Measurements from ENCODE around the gene OR52I2. TPM values are rescaled to one million over a fixed set of nuclear protein-coding genes. Genes with fewer than 3 reads are reported as not detected.

The OR52I2 gene
- polyA plus RNA-seq, 3 donors: 0.04 TPM; not detected in 2

GRCh38 chr11:4578624-4579023 is 2.9 kb upstream of the OR52I2 start:
- DNase-seq: no peak
- H4K20me1 ChIP-seq (ENCODE audit: insufficient read depth, low read length): no peaks in the 10 kb centered on the region
- H3K4me2 ChIP-seq (replicated peaks; ENCODE audit: extremely low read depth, low read length, poor library complexity, severe bottlenecking): no peak overlapping the region
- no peak for TF ChIP-seq CTCF (IDR thresholded peaks at IDR 0.05)
- 90% methylated on average over 2 of the region's 6 CpGs for WGBS (ENCODE audit: insufficient coverage)
- no peaks in the 10 kb centered on the region for H3K9me3 Mint-ChIP-seq
- H3K36me3 ChIP-seq (replicated peaks in 1 of 2; ENCODE audit: control insufficient read depth in 1 of 2, insufficient read depth in 2 of 2, low read length in 2 of 2): no peaks in the 10 kb centered on the region
- peaks cover 4% of the 10 kb centered on the region for H3K4me1 Mint-ChIP-seq
- no peaks in the 10 kb centered on the region for H3K79me2 ChIP-seq (ENCODE audit: insufficient read depth, low read length)
- H3K27ac ChIP-seq (ENCODE audit: low read depth in 1 of 2, low read length in 2 of 2): no peak overlapping the region
- H3K27me3 Mint-ChIP-seq (ENCODE audit: low read depth in 3 of 3): peaks cover 30 to 74% (median 35%) of the 10 kb centered on the region in 3 donors
- H2AFZ ChIP-seq (ENCODE audit: insufficient read depth, low read depth, low read length, poor library complexity, severe bottlenecking): no peak overlapping the region
- no peaks in the 10 kb centered on the region for H3K4me1 ChIP-seq (ENCODE audit: control insufficient read depth in 1 of 2, insufficient read depth in 2 of 2, low read length in 2 of 2)
- intact Hi-C loops (cut with micrococcal nuclease): no loop called here
- no peak overlapping the region for H3K9ac ChIP-seq (ENCODE audit: insufficient read depth, low read length, poor library complexity, severe bottlenecking)
- H3K27me3 ChIP-seq (ENCODE audit: control insufficient read depth in 2 of 2, insufficient read depth in 2 of 2, low read length in 2 of 2): peaks cover 34 to 35% of the 10 kb centered on the region in 2 donors
- H3K4me3 ChIP-seq (replicated peaks in 1 of 3; ENCODE audit: low read depth in 2 of 3, low read length in 3 of 3): no peak overlapping the region
- H3K27ac Mint-ChIP-seq: no peak overlapping the region
- H3K9me3 ChIP-seq (replicated peaks in 1 of 2; ENCODE audit: control insufficient read depth in 1 of 2, insufficient read depth in 1 of 2, low read length in 2 of 2): no peaks in the 10 kb centered on the region
- no peak overlapping the region for H3K4me3 Mint-ChIP-seq
- H3K36me3 Mint-ChIP-seq: no peaks in the 10 kb centered on the region

DNA sequence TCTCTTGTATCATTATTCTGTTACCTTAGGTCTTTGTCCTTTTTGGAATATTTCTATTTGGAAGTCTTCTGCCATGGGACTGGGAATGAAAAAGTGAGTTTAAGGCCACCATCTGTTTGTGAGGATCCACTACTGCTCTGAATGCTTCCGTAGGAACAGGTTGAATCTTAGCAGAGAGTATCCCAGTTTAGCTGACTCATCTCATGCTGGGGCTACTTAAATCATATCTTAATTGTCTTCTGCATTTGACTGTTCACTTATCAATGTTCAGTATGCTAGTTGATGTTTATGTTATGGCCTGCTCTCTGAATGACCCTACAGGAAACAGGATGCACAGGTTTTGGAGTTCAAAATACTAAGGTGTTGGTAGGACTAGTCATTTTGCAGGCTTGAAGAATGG is 1.4 kb upstream of the OR52I2 start:
- H2AFZ ChIP-seq (ENCODE audit: insufficient read depth, low read depth, low read length, poor library complexity, severe bottlenecking): no peak overlapping the region
- H3K4me3 ChIP-seq (replicated peaks in 1 of 3; ENCODE audit: low read depth in 2 of 3, low read length in 3 of 3): no peak overlapping the region
- Mint-ChIP-seq H3K4me3 (peak overlapping the region in 1 of 2 donors; percentile 13), H3K36me3 (no peaks in the 10 kb centered on the region), H3K27ac (no peak overlapping the region), H3K4me1 (peaks cover 4% of the 10 kb centered on the region), H3K9me3 (no peaks in the 10 kb centered on the region), H3K27me3 (ENCODE audit: low read depth in 3 of 3) (peaks cover 24 to 70% (median 30%) of the 10 kb centered on the region in 3 donors)
- no peak for DNase-seq
- WGBS (ENCODE audit: insufficient coverage): no CpG with 5 or more reads among the region's 1 CpG
- no peaks in the 10 kb centered on the region for H3K9me3 ChIP-seq (replicated peaks in 1 of 2; ENCODE audit: control insufficient read depth in 1 of 2, insufficient read depth in 1 of 2, low read length in 2 of 2)
- H3K27me3 ChIP-seq (ENCODE audit: control insufficient read depth in 2 of 2, insufficient read depth in 2 of 2, low read length in 2 of 2): peaks cover 27 to 30% of the 10 kb centered on the region in 2 donors
- H3K4me2 ChIP-seq (replicated peaks; ENCODE audit: extremely low read depth, low read length, poor library complexity, severe bottlenecking): no peak overlapping the region
- no peak overlapping the region for H3K9ac ChIP-seq (ENCODE audit: insufficient read depth, low read length, poor library complexity, severe bottlenecking)
- H3K27ac ChIP-seq (ENCODE audit: low read depth in 1 of 2, low read length in 2 of 2): no peak overlapping the region
- H4K20me1 ChIP-seq (ENCODE audit: insufficient read depth, low read length): no peaks in the 10 kb centered on the region
- no peaks in the 10 kb centered on the region for H3K79me2 ChIP-seq (ENCODE audit: insufficient read depth, low read length)
- H3K36me3 ChIP-seq (replicated peaks in 1 of 2; ENCODE audit: control insufficient read depth in 1 of 2, insufficient read depth in 2 of 2, low read length in 2 of 2): no peaks in the 10 kb centered on the region
- intact Hi-C loops (cut with micrococcal nuclease): no loop called here
- TF ChIP-seq CTCF (IDR thresholded peaks at IDR 0.05): no peak
- H3K4me1 ChIP-seq (ENCODE audit: control insufficient read depth in 1 of 2, insufficient read depth in 2 of 2, low read length in 2 of 2): no peaks in the 10 kb centered on the region

Measured in CD14-positive monocyte (primary cell).